ENCODE measurements around the gene TMA7B.
A peak's percentile ranks its signal among the peaks of the same experiment; 100 is the strongest.

Gene TMA7B

DNA sequence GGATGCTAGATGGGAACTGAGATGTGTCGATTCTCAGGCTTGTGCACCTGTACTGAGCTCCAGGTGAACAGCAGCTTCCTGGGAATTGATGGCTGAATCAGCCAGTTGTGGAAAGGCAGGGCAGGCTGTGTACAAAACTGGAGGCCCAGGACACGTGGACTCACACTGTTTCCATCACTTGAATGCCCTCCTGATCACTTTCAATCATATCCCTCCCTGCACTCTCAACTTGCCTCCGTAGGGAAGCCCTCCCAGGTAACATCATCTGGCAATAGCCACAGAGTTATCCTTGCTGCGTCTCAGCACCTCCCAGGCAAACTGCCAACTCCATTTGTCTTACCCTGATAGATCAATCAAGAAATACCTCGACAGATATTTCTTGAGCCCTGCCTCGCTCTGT, 44.6 kb downstream of the TMA7B start:
- no peak for DNase-seq

DNA sequence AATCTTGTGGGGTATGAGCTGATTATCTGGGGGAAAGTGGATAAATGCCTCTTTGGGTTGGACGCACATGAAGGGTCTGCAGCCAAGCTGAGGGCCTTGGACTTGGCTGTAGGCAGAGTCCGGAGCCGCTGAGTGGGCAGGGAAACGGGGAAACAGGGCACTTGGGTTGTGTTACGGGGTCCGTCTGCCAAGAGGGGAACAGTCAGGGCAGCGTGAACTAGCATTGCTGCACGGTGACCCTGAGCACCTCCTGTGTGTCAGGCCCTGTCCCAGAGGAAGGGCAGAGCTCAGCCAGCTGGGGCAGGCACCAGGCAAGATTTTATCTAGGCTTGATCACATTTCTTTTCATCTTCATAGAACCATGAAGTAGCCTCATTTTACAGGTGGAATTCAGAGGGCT, 46.4 kb downstream of the TMA7B start:
- DNase-seq: no peak

DNA sequence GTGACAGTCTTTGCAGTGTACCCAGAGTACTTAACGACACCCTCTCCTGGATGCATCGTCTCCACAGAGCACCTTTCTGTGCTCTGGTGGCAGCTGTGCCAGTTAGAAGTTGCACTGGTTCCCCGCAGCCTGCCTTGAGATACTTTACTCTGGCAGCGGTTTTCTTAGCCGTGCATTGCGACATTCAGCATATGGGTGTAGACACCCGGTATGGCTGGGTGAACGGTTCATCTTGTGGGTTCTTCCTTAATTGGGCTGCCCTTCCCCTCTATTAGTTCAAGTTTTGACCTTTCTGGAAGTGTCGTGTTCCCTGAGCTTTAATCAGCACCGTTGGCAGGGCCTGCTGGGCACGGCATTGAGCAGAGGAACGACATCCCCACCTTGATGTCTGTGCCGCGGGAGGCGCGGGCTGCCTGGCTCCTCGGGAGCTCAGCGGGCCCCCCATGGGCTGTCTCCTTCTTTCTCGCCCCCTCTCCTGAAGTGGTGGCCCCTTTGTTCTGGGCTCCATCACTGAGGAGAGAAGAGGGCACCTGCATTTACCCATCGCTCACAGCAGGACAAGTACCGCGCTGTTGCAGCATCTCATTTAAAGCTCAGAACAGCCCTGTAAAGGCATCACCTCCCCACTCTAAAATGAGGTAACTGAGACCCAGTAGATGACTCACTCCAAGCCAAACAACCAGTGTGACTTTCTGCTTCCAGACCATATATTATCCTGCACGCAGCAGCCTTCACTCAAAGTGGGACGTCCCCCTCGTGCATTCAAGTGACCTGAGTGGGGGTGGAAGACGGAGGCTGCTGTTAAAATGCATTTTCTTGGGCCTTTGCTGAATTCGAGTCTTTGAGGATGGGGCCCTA, 47.9 kb downstream of the TMA7B start:
- DNase-seq: no peak

DNA sequence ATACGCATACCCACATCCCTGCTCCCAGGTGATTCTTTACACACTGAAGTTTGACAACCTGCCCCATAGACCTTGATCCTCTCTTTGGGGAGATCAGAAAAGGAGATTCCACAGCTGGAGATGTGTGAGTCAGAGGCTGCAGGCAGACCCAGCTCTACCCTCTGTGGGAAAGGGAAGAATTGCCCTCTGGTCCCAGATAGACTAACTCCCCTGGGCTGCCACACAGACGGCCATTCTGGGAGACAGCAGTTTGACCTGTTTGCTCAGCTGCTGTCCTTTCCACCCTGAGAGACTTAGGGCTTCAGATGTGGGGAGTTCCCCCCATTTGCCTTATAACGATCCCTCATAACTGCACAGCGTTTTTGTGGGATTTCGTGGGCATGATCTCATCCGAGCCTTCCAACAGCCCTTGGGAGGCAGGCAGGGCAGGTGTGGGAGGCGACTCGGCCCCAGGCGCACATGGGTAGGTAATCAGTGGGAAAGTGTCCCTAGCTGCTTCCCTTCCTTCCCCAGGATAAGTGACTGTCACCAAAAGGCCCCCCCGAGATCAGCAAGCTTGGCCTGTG, 48.6 kb downstream of the TMA7B start:
- DNase-seq: no peak

DNA sequence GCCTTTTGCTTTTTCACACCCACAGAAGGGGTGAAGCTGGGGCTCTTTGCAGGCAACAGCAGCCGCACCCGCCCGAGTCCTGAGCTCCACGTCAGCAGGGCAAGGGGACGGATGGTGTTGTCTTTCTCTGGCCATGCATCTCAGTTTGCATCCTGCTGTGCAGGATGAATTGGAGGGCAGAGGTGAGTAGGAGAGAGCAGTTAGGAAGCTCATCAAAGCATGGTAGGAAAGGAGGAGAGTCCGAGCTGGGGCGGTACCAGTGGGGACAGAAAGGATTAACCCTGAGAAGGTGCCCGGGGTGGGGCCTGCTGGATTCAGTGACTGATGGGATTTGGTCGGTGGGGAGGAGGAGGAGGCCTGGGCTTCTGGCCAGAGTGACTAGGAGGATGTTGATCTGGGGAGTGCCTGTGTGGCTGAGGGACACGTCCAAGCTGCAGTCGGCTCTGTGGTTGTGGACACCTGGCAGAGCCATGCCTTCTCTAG, 49.1 kb downstream of the TMA7B start:
- DNase-seq: no peak

DNA sequence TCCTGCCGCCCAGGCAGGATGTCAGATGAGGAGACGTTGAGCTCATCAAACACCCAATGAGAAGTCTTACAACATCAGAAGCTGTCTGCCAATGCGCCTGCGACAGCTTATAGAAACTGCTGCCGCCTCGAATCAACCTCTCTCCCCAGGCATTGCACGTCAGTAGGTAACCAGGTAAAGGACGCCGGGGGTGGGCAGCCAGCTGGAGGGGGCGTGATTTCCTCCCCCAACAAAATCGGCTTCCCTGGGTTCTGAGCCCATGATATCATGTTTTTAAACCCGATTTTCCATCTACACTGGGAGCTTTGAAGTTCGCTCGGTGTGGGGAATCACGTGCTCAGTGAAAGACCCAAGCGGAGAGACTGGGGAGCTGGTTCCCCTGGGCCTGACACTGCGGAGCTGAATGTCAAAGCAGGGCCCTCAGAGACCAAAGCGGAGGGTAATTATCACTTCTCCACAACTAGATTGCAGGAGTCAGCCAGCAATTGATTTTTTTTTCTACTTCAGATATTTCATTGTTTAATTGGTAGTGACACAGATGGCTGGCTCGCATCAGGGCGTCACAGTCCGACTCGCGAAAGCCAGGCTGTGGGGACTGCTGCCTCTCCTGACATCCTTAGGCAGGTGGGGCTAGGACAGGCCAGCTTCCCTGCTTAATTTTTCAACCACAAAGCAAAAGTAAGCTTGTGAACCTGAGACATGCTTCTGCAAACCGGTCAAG, 49.9 kb downstream of the TMA7B start:
- peak; percentile 20 for DNase-seq

DNA sequence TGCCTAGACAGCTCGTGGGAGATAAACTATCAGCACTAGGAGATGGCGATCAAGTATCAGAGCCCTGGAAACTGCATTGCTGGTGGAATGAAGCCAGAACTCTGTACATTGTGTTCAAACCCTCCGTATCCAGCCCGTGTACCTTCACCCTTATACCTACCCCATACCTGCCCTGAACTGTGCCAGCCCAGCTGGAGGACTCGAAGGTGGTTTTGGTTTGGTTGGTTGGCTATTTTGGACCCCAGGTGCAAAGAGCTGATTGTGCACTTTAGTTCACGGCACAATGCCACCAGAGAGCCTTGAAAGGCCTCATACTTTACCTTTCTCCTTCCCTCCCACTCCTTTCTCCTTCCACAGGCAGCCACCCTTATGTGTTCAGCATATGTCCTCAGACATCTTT, 50.5 kb downstream of the TMA7B start:
- no peak for DNase-seq
